Trophoblast cell (in vitro differentiated cells and primary cell): ENCODE data around the gene GHRH.

Experiments
- DNase-seq, 2 donors: peaks; one replicate each; pipeline ENCODE4 v3.0.0-alpha.2; 2016
- H2AFZ ChIP-seq: 2 replicates; pipeline ENCODE4 v1.6.1; 2013; ENCODE audit warnings: low read length, moderate library complexity, mild to moderate bottlenecking; ENCODE audit not compliant: insufficient read depth, poor library complexity
- H2AK5ac ChIP-seq: 2 replicates; pipeline ENCODE4 v1.6.1; 2013; ENCODE audit warnings: mild to moderate bottlenecking, low read length
- H2BK120ac ChIP-seq: 2 replicates; pipeline ENCODE4 v1.6.1; 2013; ENCODE audit warnings: low read length, mild to moderate bottlenecking, moderate library complexity; ENCODE audit not compliant: insufficient read depth, poor library complexity
- H2BK12ac ChIP-seq: 2 replicates; pipeline ENCODE4 v1.6.1; 2013; ENCODE audit warnings: mild to moderate bottlenecking, low read length, moderate library complexity
- H2BK5ac ChIP-seq: 2 replicates; pipeline ENCODE4 v1.6.1; 2013; ENCODE audit warnings: low read length, low read depth, moderate library complexity, mild to moderate bottlenecking; ENCODE audit not compliant: poor library complexity
- H3K14ac ChIP-seq: 2 replicates; pipeline ENCODE4 v1.6.1; 2013; ENCODE audit warnings: mild to moderate bottlenecking, low read length
- H3K18ac ChIP-seq: 2 replicates; pipeline ENCODE4 v1.6.1; 2013; ENCODE audit warnings: mild to moderate bottlenecking, low read length
- H3K23ac ChIP-seq: 2 replicates; pipeline ENCODE4 v1.6.1; 2013; ENCODE audit warnings: low read length
- H3K27ac ChIP-seq: 2 replicates; pipeline ENCODE4 v1.5.1; 2013; ENCODE audit warnings: low read depth, mild to moderate bottlenecking, inconsistent platforms, low read length, moderate library complexity
- H3K27me3 ChIP-seq: 2 replicates; pipeline ENCODE4 v1.6.1; 2013; ENCODE audit warnings: inconsistent platforms, mild to moderate bottlenecking, low read length, moderate library complexity; ENCODE audit not compliant: insufficient read depth
- H3K36me3 ChIP-seq, 2 experiments: 1 replicate in 1 of 2; 2 replicates in 1 of 2; pipeline ENCODE4 v1.6.1; 2013; ENCODE audit warnings: low read length in 2 of 2, mild to moderate bottlenecking in 2 of 2, moderate library complexity in 1 of 2; ENCODE audit not compliant: insufficient read depth in 2 of 2, control insufficient read depth in 1 of 2
- H3K4ac ChIP-seq: 2 replicates; pipeline ENCODE4 v1.6.1; 2013; ENCODE audit warnings: low read depth, mild to moderate bottlenecking, low read length, moderate library complexity
- H3K4me1 ChIP-seq, 2 experiments: 1 replicate in 1 of 2; 2 replicates in 1 of 2; pipeline ENCODE4 v1.6.1; 2013; ENCODE audit warnings: low read length in 2 of 2, mild to moderate bottlenecking in 2 of 2, moderate library complexity in 1 of 2; ENCODE audit not compliant: insufficient read depth in 2 of 2, control insufficient read depth in 1 of 2
- H3K4me2 ChIP-seq: 2 replicates; pipeline ENCODE4 v1.6.1; 2013; ENCODE audit warnings: inconsistent platforms, mild to moderate bottlenecking, low read length, moderate library complexity
- H3K4me3 ChIP-seq: 2 replicates; pipeline ENCODE4 v1.5.1; 2013; ENCODE audit warnings: mild to moderate bottlenecking, low read depth, low read length, inconsistent platforms
- H3K79me1 ChIP-seq: one replicate; pipeline ENCODE4 v1.6.1; 2013; ENCODE audit warnings: low read length
- H3K79me2 ChIP-seq: 2 replicates; pipeline ENCODE4 v1.6.1; 2013; ENCODE audit warnings: low read length, mild to moderate bottlenecking; ENCODE audit not compliant: control insufficient read depth, insufficient read depth, poor library complexity
- H3K9ac ChIP-seq: 2 replicates; pipeline ENCODE4 v1.6.1; 2013; ENCODE audit warnings: mild to moderate bottlenecking, low read length
- H3K9me3 ChIP-seq: 2 replicates; pipeline ENCODE4 v1.6.1; 2013; ENCODE audit warnings: low read depth, mild to moderate bottlenecking, control low read depth, inconsistent platforms, low read length; ENCODE audit not compliant: insufficient read depth
- H4K12ac ChIP-seq: 2 replicates; pipeline ENCODE4 v1.6.1; 2013; ENCODE audit warnings: low read depth, mild to moderate bottlenecking, low read length, moderate library complexity
- H4K8ac ChIP-seq: 2 replicates; pipeline ENCODE4 v1.6.1; 2013; ENCODE audit warnings: low read depth, mild to moderate bottlenecking, low read length, moderate library complexity
- H4K91ac ChIP-seq: one replicate; pipeline ENCODE4 v1.6.1; 2013; ENCODE audit warnings: low read depth, mild to moderate bottlenecking, low read length, moderate library complexity
- WGBS: extraction: QIAGEN DNeasy Blood & Tissue Kit; methylation state at CpG from one replicate; pipeline ENCODE4 v1.1.7; 2013; ENCODE audit warnings: missing lambda C conversion rate; ENCODE audit not compliant: insufficient read length, insufficient coverage; ENCODE audit errors: extremely low coverage; 5-methylcytosine and 5-hydroxymethylcytosine counted together

The GHRH gene

GRCh38 chr20:37207171-37207570 lies 54.4 kb downstream of the GHRH start:
- DNase-seq = no peak
- no CpG with 5 or more reads among the region's 11 CpGs for WGBS
- no peaks in the 10 kb centered on the region for H3K9me3 ChIP-seq

GRCh38 chr20:37205794-37206193 lies 55.8 kb downstream of the GHRH start:
- Histone ChIP-seq H3K27ac (no peak overlapping the region), H3K27me3 (no peaks in the 10 kb centered on the region), H3K23ac (no peak overlapping the region), H3K4me1 (no peaks in the 10 kb centered on the region), H4K91ac (no peak overlapping the region), H2BK5ac (no peak overlapping the region), H3K18ac (no peak overlapping the region), H2AFZ (no peak overlapping the region), H3K9me3 (no peaks in the 10 kb centered on the region), H3K79me2 (no peaks in the 10 kb centered on the region), H3K36me3 (peaks cover 41 to 59% of the 10 kb centered on the region in 2 experiments), H4K12ac (no peak overlapping the region), H4K8ac (no peak overlapping the region), H3K79me1 (peaks cover 3% of the 10 kb centered on the region), H3K4me3 (no peak overlapping the region), H3K9ac (no peak overlapping the region), H2BK120ac (no peak overlapping the region), H3K4ac (no peak overlapping the region), H2BK12ac (no peak overlapping the region), H3K4me2 (no peak overlapping the region), H2AK5ac (no peak overlapping the region), H3K14ac (no peak overlapping the region)
- WGBS = no CpG with 5 or more reads among the region's 2 CpGs
- DNase-seq = no peak

More at GRCh38 chr20:37207171-37207570, 54.4 kb downstream of the GHRH start:
- Histone ChIP-seq H2BK5ac (no peak overlapping the region), H3K4me1 (no peaks in the 10 kb centered on the region), H3K4me3 (no peak overlapping the region), H4K12ac (no peak overlapping the region), H3K9ac (no peak overlapping the region), H3K27me3 (no peaks in the 10 kb centered on the region), H4K8ac (no peak overlapping the region), H4K91ac (no peak overlapping the region), H3K27ac (no peak overlapping the region), H3K23ac (no peak overlapping the region), H2AFZ (no peak overlapping the region), H3K4ac (no peak overlapping the region), H3K4me2 (no peak overlapping the region), H2BK12ac (no peak overlapping the region), H2BK120ac (no peak overlapping the region), H3K14ac (no peak overlapping the region), H3K79me2 (no peaks in the 10 kb centered on the region), H3K79me1 (peaks cover 3% of the 10 kb centered on the region), H2AK5ac (no peak overlapping the region), H3K36me3 (peaks cover 51 to 69% of the 10 kb centered on the region in 2 experiments), H3K18ac (no peak overlapping the region)

- H3K27ac ChIP-seq = no peak overlapping the region
- H3K4ac ChIP-seq = no peak overlapping the region
- WGBS = no CpG with 5 or more reads among the region's 6 CpGs
- no peak overlapping the region for H3K4me3 ChIP-seq
- no peak overlapping the region for H2AK5ac ChIP-seq
- H4K8ac ChIP-seq = no peak overlapping the region
- no peak overlapping the region for H3K4me2 ChIP-seq
- no peak overlapping the region for H3K14ac ChIP-seq
- peaks cover 36 to 62% of the 10 kb centered on the region in 2 experiments for H3K36me3 ChIP-seq
- H2BK120ac ChIP-seq = no peak overlapping the region
- no peaks in the 10 kb centered on the region for H3K79me2 ChIP-seq
- no peak overlapping the region for H4K91ac ChIP-seq
- no peak overlapping the region for H3K23ac ChIP-seq
- H3K27me3 ChIP-seq = no peaks in the 10 kb centered on the region
- H2BK5ac ChIP-seq = no peak overlapping the region
- peak in 1 of 2 donors; percentile 16 for DNase-seq
- no peak overlapping the region for H3K9ac ChIP-seq
- H3K18ac ChIP-seq = no peak overlapping the region
- H3K4me1 ChIP-seq = no peaks in the 10 kb centered on the region
- no peak overlapping the region for H2BK12ac ChIP-seq
- H4K12ac ChIP-seq = no peak overlapping the region
- H3K79me1 ChIP-seq = peaks cover 3% of the 10 kb centered on the region
- H2AFZ ChIP-seq = no peak overlapping the region
- H3K9me3 ChIP-seq = no peaks in the 10 kb centered on the region
Observed at GRCh38 chr20:37205130-37205529, 56.5 kb downstream of the GHRH start.

GRCh38 chr20:37204056-37204455 lies 57.6 kb downstream of the GHRH start:
- Histone ChIP-seq H3K36me3 (peaks cover 39 to 61% of the 10 kb centered on the region in 2 experiments), H3K27ac (no peak overlapping the region), H2BK5ac (no peak overlapping the region), H3K9me3 (no peaks in the 10 kb centered on the region), H3K4me1 (no peaks in the 10 kb centered on the region), H3K4me3 (no peak overlapping the region), H3K79me1 (peaks cover 3% of the 10 kb centered on the region), H2AFZ (no peak overlapping the region), H4K12ac (no peak overlapping the region), H3K79me2 (no peaks in the 10 kb centered on the region), H3K27me3 (no peaks in the 10 kb centered on the region), H2BK120ac (no peak overlapping the region), H2BK12ac (no peak overlapping the region), H4K91ac (no peak overlapping the region), H3K4ac (no peak overlapping the region), H3K14ac (no peak overlapping the region), H3K4me2 (no peak overlapping the region), H3K9ac (no peak overlapping the region), H4K8ac (no peak overlapping the region), H2AK5ac (no peak overlapping the region), H3K23ac (no peak overlapping the region), H3K18ac (no peak overlapping the region)
- DNase-seq = no peak
- WGBS = no CpG with 5 or more reads among the region's 3 CpGs
